AG08396 (cell line): ENCODE results near the gene NDUFAF2.
"Not testable (repeated sequence)": the region's sequence is repeated elsewhere in the genome, so short reads cannot be mapped to it uniquely, and the experiment has no call there.

ENCODE experiments used
- DNase-seq: peaks from one replicate; pipeline ENCODE4 v3.0.0; 2012; ENCODE audit warnings: low spot score, mixed read lengths

NDUFAF2 gene

DNA sequence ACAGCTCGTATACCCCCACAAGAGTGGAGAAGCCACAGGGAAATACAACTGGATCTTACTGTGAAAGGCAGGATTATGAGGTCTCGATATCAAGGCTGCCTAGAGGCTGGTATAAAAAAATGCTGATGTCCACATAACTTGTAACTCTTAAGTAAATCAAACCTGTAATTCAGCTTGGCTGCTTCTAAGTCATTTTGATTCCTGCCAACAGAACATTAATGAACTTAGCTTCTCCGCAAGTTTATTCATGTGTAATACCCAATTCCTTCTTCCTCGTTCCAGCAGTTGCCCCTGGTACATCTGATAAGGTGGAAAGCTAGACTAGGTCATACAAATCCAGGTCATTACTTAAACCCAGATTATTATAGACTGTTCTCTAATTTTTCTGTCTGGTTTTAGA is 233.7 kb downstream of the NDUFAF2 start:
- no peak for DNase-seq

DNA sequence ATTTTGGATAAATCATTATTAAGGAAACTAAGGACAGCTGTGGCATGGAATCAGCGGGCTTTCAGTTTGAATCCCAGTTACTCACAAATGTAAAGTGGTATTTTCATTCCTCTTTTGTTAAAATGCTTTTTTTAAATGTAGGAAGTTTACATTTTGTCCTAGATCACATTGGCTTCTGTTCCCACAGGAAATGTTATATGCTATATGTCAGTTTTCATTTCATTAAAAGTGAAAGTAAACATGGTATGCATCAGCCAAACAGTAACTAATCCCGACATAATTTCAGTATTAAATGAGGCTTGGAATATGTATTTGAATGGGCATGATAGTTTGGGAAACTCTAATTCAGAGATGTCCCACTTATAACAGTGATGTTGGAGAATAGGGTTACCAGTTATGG is 235.9 kb downstream of the NDUFAF2 start:
- DNase-seq = no peak

DNA sequence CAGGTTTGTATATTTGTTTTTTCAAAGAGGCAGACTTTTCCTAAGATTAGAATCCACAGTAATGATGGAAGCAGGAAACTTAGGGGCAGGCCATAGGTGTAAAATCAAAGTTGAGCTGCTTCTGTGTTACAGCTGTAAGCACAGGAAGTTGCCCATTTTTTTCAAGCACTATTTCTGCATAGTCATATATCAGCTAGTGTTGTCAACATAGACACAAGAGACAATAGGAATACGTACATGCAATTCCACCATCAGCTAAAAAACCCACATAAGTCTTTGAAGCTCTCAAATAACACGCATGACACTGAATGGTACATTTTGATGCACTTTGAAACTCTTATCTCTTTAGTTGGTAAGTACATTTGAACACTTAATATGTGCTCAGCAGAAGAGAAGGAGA is 237.4 kb downstream of the NDUFAF2 start:
- no peak for DNase-seq

DNA sequence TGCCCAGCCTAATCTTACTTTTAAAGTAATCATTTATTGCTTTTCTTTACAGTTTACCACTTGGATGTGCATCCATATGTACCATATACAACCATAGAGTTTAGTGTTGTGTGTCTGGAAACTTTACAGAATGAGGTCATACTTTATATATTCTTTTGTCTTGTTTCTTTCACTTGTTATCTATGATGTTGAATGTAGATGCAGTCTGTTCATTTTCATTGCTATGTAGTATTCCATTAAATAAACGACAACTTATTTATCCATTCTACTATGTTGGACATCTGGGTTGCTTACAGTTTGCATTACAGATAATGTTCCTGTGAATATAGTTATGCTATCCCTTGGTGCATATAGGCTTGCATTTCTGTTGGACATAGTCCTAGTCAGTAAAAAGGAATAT is 238.5 kb downstream of the NDUFAF2 start:
- no peak for DNase-seq

DNA sequence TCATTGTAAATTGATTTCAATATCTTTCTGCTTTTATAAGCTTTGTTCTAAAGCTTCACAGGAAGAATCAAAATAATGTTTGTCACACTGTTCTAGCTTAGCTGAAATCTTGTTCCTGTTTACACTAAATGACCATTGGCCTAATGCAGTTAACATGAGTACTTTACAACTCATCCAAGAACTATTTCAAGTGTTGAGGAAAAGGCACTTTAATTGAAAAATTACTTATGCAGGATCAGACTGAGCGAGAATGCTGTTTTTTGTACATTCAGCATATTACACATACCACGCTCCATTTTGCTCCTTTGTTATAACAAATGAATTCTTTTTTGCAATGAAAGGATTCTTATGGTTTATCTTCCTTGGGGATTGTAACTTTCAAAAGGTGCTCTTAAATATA is 239.7 kb downstream of the NDUFAF2 start:
- DNase-seq = no peak

DNA sequence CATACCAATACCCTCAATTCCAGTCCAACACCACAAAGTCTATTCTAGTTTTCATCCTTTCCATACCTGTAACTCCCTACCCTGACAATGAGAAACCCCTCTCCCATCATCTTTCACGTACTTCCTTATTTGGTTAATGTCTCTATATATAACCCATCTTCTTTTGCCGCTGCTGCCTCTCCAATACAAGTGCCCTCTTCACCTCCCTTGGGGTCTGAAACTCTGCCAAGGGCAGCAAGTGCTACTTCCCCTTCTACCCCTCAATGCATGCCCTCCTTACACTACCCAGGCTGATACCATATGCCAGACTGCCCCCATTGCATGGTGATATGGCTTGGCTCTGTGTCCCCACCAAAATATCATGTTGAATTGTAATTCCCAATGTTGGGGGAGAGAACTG is 241.6 kb downstream of the NDUFAF2 start:
- DNase-seq = no peak

DNA sequence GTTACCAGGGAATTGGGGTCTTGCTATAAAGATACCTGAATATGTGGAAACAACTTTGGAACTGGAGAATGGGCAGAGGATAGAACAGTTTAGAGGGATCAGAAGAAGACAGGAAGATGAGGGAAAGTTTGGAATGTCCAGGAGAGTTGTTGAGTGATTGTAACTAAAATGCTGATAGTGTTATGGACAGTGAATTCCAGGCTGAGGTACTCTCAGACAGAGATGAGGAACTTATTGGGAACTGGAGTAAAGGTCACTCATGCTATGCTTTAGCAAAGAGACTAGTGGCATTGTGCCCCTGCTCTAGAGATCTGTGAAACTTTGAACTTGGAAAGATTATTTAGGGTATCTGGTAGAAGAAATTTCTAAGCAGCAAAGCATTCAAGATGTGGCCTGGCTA is 242.3 kb downstream of the NDUFAF2 start:
- not testable (repeated sequence) for DNase-seq

DNA sequence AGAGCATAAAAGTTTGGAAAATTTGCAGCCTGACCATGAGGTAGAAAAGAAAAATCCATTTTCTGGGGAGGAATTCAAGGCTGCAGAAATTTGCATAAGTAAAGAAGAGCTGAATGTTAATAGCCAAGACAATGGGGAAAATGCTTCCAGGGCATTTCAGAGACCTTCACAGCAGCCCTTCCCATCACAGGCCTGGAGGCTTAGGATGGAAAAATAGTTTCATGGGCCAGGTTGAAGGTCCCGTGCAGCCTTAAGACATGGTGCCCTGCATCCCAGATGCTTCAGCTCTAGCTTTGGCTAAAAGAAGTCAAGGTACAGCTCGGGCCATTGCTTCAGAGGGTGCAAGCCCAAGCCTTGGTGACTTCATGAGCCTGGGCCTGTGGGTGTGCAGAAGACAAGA is 242.8 kb downstream of the NDUFAF2 start:
- not testable (repeated sequence) for DNase-seq

DNA sequence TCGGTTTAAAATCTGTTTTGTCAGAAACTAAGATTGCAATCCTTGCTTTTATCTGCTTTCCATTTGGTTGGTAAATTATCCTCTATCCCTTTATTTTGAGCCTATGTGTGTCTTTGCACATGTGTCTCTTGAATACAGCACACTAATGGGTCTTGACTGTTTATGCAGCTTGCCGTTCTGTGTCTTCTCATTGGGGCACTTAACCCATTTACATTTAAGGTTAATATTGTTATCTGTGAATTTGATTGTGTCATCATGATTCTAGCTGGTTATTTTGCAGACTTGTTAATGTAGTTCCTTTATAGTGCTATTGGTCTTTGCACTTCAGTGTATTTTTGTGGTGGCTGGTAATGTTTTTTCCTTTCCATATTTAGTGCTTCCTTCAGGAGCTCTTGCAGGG is 253.6 kb downstream of the NDUFAF2 start:
- no peak for DNase-seq

DNA sequence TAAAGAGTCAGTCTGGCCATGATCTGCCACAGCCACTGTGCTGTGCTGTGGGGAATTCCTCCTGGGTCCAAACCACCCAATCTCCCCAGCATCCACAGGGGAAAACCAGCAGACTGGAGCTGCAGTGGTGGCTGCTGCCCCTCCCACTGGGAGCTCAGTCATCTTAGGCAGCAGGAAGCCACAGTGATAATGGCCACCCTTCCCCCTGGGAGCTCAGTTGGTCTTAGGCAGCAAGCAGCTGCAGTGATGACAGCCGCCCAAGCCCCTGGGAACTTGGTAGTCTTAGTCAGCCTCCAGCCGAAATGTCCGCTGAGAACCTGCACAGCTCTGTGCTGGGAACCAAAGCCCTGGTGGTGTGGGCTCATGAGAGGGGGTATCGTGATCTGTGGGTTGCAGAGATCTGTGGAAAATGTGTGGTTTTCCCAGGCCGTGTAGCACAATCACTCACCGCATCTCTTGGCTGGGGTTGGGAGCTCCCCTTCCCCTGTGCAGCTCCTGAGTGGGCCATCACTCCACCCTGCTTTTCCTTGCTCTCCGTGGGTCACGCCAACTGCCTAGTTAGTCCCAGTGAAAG is 255.7 kb downstream of the NDUFAF2 start:
- DNase-seq = no peak

DNA sequence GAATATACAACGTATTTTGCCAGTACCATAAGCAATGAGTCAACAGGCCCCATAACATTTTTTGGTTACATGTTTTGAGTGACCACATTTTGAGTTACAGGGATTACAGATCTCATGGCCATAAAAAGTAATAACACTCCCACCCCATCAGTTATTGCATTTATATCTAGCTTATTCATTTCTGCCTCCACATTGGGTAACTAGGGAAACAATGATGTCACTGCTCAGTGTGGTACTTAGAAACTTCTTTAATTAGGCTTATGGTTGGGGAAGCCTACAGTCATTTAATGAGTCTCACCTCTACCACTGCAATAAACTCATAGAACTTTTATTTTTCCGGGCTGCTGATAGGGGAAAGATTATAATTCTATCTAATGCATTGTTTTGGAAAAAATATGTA is 257.2 kb downstream of the NDUFAF2 start:
- no peak for DNase-seq
